ENCODE results near the gene CPAMD8.

GRCh38 chr19:17075035-17075863 is 48.6 kb upstream of the CPAMD8 start, which contains the start of the genes HAUS8 and MYO9B:
- TF ChIP-seq, protein P1, sequence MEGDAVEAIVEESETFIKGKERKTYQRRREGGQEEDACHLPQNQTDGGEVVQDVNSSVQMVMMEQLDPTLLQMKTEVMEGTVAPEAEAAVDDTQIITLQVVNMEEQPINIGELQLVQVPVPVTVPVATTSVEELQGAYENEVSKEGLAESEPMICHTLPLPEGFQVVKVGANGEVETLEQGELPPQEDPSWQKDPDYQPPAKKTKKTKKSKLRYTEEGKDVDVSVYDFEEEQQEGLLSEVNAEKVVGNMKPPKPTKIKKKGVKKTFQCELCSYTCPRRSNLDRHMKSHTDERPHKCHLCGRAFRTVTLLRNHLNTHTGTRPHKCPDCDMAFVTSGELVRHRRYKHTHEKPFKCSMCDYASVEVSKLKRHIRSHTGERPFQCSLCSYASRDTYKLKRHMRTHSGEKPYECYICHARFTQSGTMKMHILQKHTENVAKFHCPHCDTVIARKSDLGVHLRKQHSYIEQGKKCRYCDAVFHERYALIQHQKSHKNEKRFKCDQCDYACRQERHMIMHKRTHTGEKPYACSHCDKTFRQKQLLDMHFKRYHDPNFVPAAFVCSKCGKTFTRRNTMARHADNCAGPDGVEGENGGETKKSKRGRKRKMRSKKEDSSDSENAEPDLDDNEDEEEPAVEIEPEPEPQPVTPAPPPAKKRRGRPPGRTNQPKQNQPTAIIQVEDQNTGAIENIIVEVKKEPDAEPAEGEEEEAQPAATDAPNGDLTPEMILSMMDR (IDR thresholded peaks at IDR 0.05), result no peak
- TF ChIP-seq POLR2A (IDR thresholded peaks at IDR 0.05), result peak; percentile 58

Data from right lobe of liver (tissue), 4 donors.